Sigmoid colon (tissue), 4 donors: Measurements from ENCODE around the gene PLEKHG4B.

Experiments used
- EP300 ChIP-seq, 4 donors: sonication (generic); formaldehyde crosslinking; IDR thresholded peaks; one replicate each; pipeline ENCODE4 v1.6.1; 2017; ENCODE audit warnings: antibody characterized with exemption in 4 of 4
- POLR2A ChIP-seq, 2 donors: fragments of 450-650 bp; IDR thresholded peaks; one replicate each; pipeline ENCODE4 v1.6.1; 2016; ENCODE audit warnings: antibody characterized with exemption in 2 of 2, mild to moderate bottlenecking in 2 of 2, moderate library complexity in 2 of 2
- POLR2AphosphoS5 ChIP-seq, 4 donors: sonication (generic); formaldehyde crosslinking; IDR thresholded peaks; one replicate each; pipeline ENCODE4 v1.6.1; 2017; ENCODE audit warnings: antibody characterized with exemption in 4 of 4
- TF ChIP-seq, protein P1 (sequence below), 4 experiments: fragments of 450-650 bp in 3 of 4; fragments of 200-600 bp in 1 of 4; IDR thresholded peaks; one replicate each; pipeline ENCODE4 v1.5.1; 2016 to 2019; ENCODE audit warnings: antibody characterized with exemption in 4 of 4, mild to moderate bottlenecking in 3 of 4, moderate library complexity in 2 of 4

GRCh38 chr5:119486-120097 is 27.6 kb downstream of the PLEKHG4B start:
- TF ChIP-seq, protein P1, sequence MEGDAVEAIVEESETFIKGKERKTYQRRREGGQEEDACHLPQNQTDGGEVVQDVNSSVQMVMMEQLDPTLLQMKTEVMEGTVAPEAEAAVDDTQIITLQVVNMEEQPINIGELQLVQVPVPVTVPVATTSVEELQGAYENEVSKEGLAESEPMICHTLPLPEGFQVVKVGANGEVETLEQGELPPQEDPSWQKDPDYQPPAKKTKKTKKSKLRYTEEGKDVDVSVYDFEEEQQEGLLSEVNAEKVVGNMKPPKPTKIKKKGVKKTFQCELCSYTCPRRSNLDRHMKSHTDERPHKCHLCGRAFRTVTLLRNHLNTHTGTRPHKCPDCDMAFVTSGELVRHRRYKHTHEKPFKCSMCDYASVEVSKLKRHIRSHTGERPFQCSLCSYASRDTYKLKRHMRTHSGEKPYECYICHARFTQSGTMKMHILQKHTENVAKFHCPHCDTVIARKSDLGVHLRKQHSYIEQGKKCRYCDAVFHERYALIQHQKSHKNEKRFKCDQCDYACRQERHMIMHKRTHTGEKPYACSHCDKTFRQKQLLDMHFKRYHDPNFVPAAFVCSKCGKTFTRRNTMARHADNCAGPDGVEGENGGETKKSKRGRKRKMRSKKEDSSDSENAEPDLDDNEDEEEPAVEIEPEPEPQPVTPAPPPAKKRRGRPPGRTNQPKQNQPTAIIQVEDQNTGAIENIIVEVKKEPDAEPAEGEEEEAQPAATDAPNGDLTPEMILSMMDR (IDR thresholded peaks at IDR 0.05) = no peak
- TF ChIP-seq POLR2A (IDR thresholded peaks at IDR 0.05) (no peak), POLR2AphosphoS5 (IDR thresholded peaks at IDR 0.05) (no peak), EP300 (IDR thresholded peaks at IDR 0.05) (no peak)
